Activated CD4-positive, alpha-beta memory T cell treated with anti-CD3 and anti-CD28 coated beads, Interleukin-2, amount 10 ng/mL, durations not matched to agents 7 days and 5 days (primary cell): ENCODE results near the gene KRT4. TPM values are rescaled to one million over a fixed set of nuclear protein-coding genes. Genes with fewer than 3 reads are reported as not detected.

ENCODE experiments used
- CTCF ChIA-PET: fragments of 350-600 bp; sonication (Branson Sonifier 250); formaldehyde crosslinking; loops from one replicate; lab custom pipeline; 2021; ENCODE audit warnings: antibody characterized with exemption, inconsistent platforms; lab: Charles Lee
- POLR2A ChIA-PET: fragments of 350-600 bp; sonication (Branson Sonifier 250); formaldehyde crosslinking; loops from one replicate; lab custom pipeline; 2021; ENCODE audit warnings: antibody characterized with exemption; lab: Charles Lee
- DNase-seq: peaks from one replicate; pipeline ENCODE4 v3.0.0-alpha.2; 2020
- H3K27ac Mint-ChIP-seq: one replicate; pipeline ENCODE4 v1.8.0; 2021; ENCODE audit warnings: mild to moderate bottlenecking, mixed read lengths
- H3K27me3 Mint-ChIP-seq: one replicate; pipeline ENCODE4 v1.8.0; 2021; ENCODE audit warnings: mixed read lengths
- H3K36me3 Mint-ChIP-seq: one replicate; pipeline ENCODE4 v1.8.0; 2021; ENCODE audit warnings: low read depth, mixed read lengths
- H3K4me1 Mint-ChIP-seq: one replicate; pipeline ENCODE4 v1.8.0; 2021; ENCODE audit warnings: mixed read lengths
- H3K4me3 Mint-ChIP-seq: one replicate; pipeline ENCODE4 v1.8.0; 2021; ENCODE audit warnings: mild to moderate bottlenecking, mixed read lengths
- H3K9me3 Mint-ChIP-seq: one replicate; pipeline ENCODE4 v1.8.0; 2021; ENCODE audit warnings: mixed read lengths
- total RNA-seq, 2 experiments: library from RNA; stranded (reverse); gene quantifications; one replicate each; pipeline ENCODE4 v1.2.3, GENCODE V29; 2021

KRT4 gene
- total RNA-seq, 2 experiments from 2014 or later, result not detected

DNA sequence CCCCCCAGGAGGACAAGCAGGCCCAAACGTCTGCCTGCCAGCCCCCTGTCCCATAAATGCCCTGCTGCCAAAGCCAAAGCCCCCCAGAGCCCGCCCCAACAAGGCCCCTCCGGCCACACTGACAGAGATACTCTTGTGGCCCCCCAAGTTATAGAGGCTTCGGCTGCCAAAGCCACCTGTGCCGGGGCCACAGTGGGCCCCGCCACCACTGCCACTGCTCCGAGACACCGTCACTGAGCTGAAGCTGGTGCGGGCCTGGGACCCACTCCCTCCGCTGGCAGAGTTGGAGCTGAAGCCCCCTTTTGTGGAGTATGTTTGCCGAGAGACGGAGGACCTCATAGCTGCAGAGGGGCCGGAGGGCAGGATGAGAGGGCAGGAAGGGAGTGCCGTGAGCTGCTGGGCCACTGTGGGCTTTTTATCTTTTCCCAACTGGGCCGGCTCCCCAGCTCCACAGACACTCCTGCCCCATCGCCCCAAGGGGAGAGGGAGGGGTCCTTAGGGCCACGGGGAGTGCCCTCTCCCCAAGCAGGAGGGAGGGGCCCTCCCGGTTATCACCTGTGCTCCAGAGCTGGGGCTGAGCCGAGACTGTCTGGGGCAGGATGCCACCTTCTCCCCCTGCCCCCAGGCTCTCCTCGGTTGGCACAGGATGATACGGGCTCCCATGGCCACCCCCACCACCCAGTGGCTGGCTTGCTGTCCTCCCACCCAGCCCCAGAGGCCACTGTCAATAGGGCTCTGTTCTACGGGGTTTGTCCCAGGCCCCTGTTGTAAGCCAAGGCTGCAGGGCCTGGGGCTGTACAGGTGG is 20.2 kb upstream of the KRT4 start, which contains the start of gene KRT79:
TSS of gene KRT79 (minus strand) at position 390 of the 805 bp plus-strand sequence. CDS start at position 339, 51 bp downstream.
- Mint-ChIP-seq H3K27me3 (peaks cover 8% of the 10 kb centered on the region), H3K27ac (no peak within 1 kb of the TSS), H3K4me1 (peaks cover 19% of the 10 kb centered on the region), H3K36me3 (no peaks in the 10 kb centered on the region), H3K4me3 (no peak within 1 kb of the TSS), H3K9me3 (no peaks in the 10 kb centered on the region)
- ChIA-PET POLR2A (no interaction called here), CTCF (no interaction called here)
- DNase-seq, result no peak

DNA sequence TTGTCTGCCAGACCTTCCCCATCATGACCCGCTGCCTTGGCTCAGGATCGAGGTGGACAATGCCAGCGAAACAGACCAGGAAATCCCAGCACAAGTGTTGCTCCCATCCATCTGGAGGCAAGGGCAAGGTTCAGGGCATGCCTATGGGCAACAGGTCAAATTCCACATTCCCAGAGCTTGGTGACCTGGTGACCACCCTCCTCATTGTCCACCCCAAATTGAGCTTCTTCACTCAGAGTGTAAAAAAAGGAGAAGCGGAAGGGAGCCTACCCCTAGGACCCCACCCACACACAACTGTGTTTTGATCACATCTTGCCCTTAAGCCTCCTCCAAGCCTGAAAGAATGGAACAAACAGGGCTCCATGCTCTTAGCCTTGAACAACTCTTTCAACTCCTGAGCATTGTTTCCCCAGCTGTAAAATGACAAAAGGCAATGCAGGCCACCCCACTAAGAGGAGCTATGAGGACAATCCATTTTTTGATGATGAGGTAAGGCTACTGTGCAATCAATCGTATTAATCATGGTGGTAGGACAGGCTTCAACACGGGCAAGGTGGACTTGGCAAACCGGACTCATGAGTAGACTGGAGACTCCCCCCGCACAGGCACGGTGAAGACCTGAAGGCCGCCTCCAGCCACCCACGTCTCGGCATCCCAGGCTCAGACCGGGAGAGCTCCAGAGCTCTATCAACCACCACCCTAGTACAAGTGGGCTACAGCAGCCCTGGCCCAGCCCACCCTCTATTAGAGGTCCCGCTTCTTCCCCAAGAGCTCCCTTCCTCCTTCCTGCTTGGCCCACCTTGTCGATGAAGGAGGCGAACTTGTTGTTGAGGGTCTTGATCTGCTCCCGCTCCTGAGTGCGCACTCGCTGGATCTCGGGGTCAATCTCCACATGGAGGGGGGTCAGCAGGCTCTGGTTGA is 19.3 kb upstream of the KRT4 start:
- Mint-ChIP-seq H3K4me1 (peaks cover 19% of the 10 kb centered on the region), H3K9me3 (no peaks in the 10 kb centered on the region), H3K27ac (no peak overlapping the region), H3K36me3 (no peaks in the 10 kb centered on the region), H3K27me3 (peaks cover 5% of the 10 kb centered on the region), H3K4me3 (no peak overlapping the region)
- no peak for DNase-seq
- POLR2A ChIA-PET, result no interaction called here
- CTCF ChIA-PET, result no interaction called here

DNA sequence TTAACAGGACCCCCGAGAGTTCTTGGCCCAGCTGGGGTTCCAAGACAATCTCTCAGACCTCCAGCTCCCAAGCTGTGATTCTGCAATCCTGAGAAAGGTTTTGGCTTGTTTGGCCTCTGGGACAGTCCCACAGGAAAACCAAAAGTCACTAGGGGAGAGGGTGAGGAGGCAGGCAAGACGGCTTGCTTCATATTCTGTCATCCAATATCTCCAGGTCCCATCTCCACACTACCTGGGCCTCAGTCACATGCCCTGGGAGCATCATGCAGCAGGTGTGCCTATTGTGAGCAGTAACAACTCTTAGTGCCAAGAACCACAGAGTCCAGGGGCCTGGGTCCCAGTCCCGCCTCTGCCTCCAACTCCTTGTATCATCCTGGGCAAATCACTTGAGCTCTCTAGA is 18.5 kb upstream of the KRT4 start:
- Mint-ChIP-seq H3K27ac (no peak overlapping the region), H3K9me3 (no peaks in the 10 kb centered on the region), H3K4me1 (peaks cover 19% of the 10 kb centered on the region), H3K4me3 (no peak overlapping the region), H3K27me3 (peaks cover 5% of the 10 kb centered on the region), H3K36me3 (no peaks in the 10 kb centered on the region)
- ChIA-PET POLR2A (no interaction called here), CTCF (no interaction called here)
- no peak for DNase-seq

DNA sequence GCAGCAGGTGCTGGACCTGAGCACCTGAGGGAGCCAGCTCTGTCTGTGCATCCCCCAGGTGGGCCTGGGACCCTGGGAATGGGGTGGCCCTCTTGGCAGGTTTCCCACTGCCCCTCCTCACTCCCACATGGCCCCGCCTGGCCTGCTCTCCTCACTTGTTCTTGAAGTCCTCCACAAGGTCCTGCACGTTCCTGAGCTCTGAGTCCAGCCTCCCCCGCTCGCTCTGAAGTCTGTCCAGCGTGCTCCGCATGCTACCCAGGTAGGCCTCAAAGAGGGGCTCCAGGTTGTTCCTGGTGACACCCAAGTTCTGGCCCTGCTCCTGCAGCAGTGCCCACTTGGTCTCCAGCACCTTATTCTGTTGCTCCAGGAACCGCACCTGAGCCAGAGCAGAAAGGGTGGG is 17.3 kb upstream of the KRT4 start:
- H3K36me3 Mint-ChIP-seq, result no peaks in the 10 kb centered on the region
- CTCF ChIA-PET, result interaction anchor here (0.5 kb wide), 1 partner anchor 1299 kb away, joined by 3 read pairs; no protein-coding TSS in a partner anchor
- peaks cover 9% of the 10 kb centered on the region for H3K4me1 Mint-ChIP-seq
- H3K27me3 Mint-ChIP-seq, result peaks cover 5% of the 10 kb centered on the region
- POLR2A ChIA-PET, result no interaction called here
- DNase-seq, result no peak
- no peaks in the 10 kb centered on the region for H3K9me3 Mint-ChIP-seq
- H3K4me3 Mint-ChIP-seq, result no peak overlapping the region
- no peak overlapping the region for H3K27ac Mint-ChIP-seq

DNA sequence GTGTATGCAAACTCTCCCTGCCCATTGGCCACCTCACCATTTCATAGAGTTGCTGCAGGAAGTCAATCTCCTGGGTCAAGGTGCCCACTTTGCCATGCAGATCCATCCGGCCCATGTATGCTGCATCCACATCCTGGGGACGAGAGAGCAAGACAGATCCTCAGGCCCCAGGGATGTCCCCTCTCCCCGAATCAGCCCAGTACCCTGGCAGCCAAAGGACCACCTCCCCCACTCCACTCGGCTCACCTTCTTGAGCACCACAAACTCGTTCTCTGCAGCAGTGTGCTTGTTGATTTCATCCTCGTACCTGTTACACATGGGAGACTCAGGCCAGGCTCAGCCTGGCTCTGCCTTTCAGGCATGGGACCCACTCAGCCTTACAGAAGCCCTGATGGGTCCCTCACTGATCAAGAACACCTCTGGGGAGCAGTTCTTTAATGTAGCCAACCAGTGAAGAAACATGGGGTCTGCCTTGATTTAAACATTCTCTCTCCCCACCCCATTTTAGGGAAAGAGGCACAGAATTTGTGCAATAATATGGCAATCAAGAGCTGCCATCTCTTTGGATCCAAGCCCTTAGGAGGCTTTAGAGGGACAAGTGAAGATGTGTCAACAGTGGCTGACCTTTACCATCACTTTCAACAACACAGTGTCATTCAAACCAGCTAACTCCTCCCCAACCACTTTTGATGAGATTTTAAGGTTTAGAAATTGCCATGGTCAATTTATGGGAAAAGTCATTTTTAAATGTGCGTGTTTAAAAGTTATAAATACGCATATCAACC is 16.3 kb upstream of the KRT4 start:
- Mint-ChIP-seq H3K4me1 (no peaks in the 10 kb centered on the region), H3K27me3 (peaks cover 5% of the 10 kb centered on the region), H3K36me3 (no peaks in the 10 kb centered on the region), H3K4me3 (no peak overlapping the region), H3K9me3 (no peaks in the 10 kb centered on the region), H3K27ac (no peak overlapping the region)
- CTCF ChIA-PET, result no interaction called here
- POLR2A ChIA-PET, result no interaction called here
- no peak for DNase-seq

DNA sequence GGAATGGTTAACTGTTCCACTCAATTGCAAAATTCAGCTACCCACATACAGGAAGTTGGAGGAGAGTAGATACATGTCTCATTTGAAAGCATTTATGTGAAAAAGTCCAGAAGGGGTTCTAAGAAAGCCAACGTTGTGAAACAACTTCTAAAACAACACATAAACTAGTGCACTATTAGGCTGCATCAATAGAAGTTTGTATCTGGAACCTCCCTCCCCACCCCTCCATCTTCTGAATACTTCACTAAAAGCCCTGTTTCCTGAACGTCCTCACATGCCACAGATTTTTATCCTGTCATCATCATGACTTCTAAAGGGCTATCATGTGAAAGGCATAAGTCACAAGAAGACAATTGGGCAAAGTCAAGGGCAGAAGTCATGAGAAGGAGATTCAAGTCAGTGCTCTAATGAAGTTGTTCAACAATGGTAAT is 14.7 kb upstream of the KRT4 start:
- DNase-seq, result no peak
- H3K36me3 Mint-ChIP-seq, result no peaks in the 10 kb centered on the region
- H3K27me3 Mint-ChIP-seq, result peaks cover 5% of the 10 kb centered on the region
- no peak overlapping the region for H3K27ac Mint-ChIP-seq
- no peaks in the 10 kb centered on the region for H3K9me3 Mint-ChIP-seq
- H3K4me1 Mint-ChIP-seq, result no peaks in the 10 kb centered on the region
- ChIA-PET CTCF (interaction anchor here (0.6 to 1.6 kb wide), 2 partner anchors 51 to 59 kb away, joined by 4 read pairs; no protein-coding TSS in a partner anchor), POLR2A (no interaction called here)
- no peak overlapping the region for H3K4me3 Mint-ChIP-seq

DNA sequence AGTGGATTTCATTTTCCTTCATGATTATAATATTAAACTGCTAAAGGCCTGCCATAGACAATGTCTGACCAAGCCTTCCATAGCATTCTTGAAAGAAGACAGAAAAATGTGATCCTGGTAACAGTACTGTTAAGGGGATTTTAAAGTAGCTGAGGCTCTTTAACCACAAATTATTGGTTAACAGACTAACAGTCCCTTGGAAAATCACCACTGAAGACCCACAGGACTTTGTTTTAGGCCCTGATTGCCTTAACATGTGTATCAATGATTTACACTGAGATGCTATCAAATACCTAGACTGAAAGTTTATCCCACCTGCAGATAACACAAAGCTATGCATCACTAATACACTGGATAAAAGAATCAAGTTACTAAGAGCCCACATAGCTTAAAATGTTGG is 14.2 kb upstream of the KRT4 start:
- H3K4me1 Mint-ChIP-seq, result no peaks in the 10 kb centered on the region
- POLR2A ChIA-PET, result no interaction called here
- H3K27ac Mint-ChIP-seq, result no peak overlapping the region
- no peak overlapping the region for H3K4me3 Mint-ChIP-seq
- CTCF ChIA-PET, result interaction anchor here (0.6 to 1.6 kb wide), 2 partner anchors 52 to 60 kb away, joined by 4 read pairs; no protein-coding TSS in a partner anchor
- DNase-seq, result no peak
- H3K36me3 Mint-ChIP-seq, result no peaks in the 10 kb centered on the region
- no peaks in the 10 kb centered on the region for H3K9me3 Mint-ChIP-seq
- peaks cover 5% of the 10 kb centered on the region for H3K27me3 Mint-ChIP-seq

DNA sequence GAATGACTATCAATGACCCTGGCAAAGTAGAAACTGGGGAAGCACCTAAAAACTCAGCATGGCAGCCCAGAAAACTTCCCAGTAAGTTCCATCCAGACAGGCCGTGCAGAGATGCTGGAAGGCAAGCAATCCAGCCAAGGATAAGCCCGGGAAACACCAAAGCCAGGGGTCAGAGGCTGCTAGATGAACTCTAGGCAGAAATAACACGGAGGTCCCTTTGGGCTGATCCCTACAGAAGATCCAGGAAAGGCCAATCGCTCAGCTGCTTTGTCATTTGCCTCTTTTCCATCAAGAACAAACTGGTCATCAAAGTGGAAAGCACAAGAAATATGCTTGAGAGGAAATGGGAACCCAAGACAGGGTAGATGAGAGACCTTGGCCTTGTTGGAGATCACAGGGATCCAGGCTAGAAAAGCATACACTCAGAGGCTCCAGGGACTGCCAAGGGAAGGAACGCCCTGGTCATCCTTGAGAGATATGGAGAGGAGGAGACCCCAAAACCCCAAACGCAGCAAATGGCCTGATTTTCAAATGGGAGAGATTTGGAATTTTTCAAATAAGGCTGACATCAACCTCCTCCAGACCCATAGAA is 13.7 kb upstream of the KRT4 start:
- H3K9me3 Mint-ChIP-seq, result no peaks in the 10 kb centered on the region
- H3K36me3 Mint-ChIP-seq, result no peaks in the 10 kb centered on the region
- CTCF ChIA-PET, result no interaction called here
- no peak overlapping the region for H3K27ac Mint-ChIP-seq
- no peaks in the 10 kb centered on the region for H3K4me1 Mint-ChIP-seq
- POLR2A ChIA-PET, result no interaction called here
- DNase-seq, result no peak
- H3K4me3 Mint-ChIP-seq, result no peak overlapping the region
- peaks cover 5% of the 10 kb centered on the region for H3K27me3 Mint-ChIP-seq

DNA sequence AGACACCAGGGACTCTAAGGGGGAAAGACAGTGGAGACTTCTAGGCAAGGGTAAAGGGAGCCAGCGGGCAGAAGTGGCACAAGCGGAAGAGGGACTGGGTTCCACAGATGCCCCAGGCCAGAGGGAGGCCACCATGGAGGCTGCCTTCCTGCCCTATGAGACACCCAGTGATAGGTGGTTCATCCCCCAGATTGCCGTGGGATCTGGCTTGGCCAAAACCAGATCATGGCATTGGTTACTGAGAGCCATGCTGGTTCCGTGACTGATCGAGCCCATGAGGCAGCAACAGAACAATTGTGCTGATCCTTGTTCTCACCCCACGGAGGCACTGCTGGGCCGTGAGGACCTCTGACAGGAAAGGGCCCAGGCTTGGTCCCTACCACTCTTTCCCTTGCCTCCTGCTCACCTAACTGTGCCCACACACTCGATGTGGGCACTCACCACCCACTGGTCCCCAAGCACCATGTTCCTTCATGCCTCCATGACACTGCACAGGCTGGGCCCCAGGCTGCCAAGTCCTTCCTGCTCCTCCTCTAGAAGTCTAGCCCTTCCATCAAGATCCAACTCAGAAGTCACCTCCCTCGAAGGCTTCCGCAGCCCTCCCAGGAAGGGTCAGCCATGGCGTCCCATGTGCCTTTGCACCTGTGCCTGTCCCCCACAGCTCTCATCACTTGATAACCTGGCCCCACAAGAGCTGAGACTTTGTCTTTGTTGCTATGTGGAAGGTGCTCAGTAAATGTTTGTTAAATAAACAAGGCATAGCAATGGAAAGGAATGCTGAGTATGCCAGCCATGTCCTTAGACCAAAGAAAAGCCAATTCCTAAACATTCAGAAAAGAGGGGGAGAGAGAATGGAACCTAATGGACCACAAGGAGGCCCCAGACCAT is 12.9 kb upstream of the KRT4 start:
- H3K27me3 Mint-ChIP-seq, result peaks cover 5% of the 10 kb centered on the region
- no peak overlapping the region for H3K4me3 Mint-ChIP-seq
- no peaks in the 10 kb centered on the region for H3K9me3 Mint-ChIP-seq
- ChIA-PET POLR2A (no interaction called here), CTCF (no interaction called here)
- no peak for DNase-seq
- no peaks in the 10 kb centered on the region for H3K4me1 Mint-ChIP-seq
- no peak overlapping the region for H3K27ac Mint-ChIP-seq
- no peaks in the 10 kb centered on the region for H3K36me3 Mint-ChIP-seq

DNA sequence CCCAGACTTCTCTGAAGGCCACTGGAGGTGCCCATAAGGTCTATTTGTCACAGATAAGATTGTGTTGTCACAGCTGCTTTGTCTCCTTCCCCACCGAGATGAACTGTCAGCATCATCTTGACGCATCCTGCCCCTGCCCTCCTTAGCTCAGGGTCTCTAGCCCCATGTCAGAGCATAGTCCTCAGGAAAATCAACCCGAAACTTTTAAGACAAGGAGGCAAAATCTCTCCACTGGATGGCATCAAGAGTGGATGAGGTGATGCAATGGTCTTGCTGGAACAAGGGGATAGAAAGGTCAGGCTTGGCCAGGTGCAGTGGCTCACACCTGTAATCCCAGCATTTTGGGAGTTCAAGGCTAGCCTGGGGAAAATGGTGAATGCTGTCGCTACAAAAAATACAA is 12.0 kb upstream of the KRT4 start:
- H3K9me3 Mint-ChIP-seq, result no peaks in the 10 kb centered on the region
- H3K27ac Mint-ChIP-seq, result no peak overlapping the region
- H3K27me3 Mint-ChIP-seq, result peaks cover 5% of the 10 kb centered on the region
- H3K36me3 Mint-ChIP-seq, result no peaks in the 10 kb centered on the region
- no peaks in the 10 kb centered on the region for H3K4me1 Mint-ChIP-seq
- no peak for DNase-seq
- CTCF ChIA-PET, result no interaction called here
- H3K4me3 Mint-ChIP-seq, result no peak overlapping the region
- POLR2A ChIA-PET, result no interaction called here

DNA sequence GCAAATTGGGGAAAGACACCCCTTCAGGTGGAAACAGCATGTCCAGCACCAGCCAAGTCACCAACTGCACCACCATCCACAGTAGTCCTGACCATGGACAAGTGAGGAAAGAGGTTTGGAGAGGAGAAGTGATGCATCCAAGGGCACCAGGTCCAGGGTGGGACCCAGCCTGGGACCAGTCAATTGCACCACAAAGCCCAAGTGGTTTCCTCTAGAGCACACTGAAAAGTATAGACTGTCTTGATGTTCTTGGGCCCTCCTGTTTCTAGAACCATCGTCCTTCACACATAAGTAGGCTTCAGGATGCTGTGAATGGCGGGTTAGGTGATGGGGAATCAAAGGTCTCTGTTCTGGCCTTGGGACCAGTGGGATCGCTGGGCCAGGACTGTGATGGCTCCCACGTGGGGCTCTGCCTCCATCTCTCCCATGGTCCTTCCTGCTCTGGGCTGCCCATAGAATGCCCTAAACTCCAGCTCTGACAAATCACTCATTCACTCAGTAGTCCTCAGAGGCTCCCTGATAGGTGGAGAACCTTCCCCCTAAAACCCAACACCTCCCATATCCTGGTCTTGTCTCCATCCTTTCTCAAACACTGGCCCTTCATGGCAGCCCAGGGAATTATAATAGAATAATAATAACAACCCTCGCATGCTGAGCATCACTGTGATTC is 11.0 kb upstream of the KRT4 start:
- H3K27ac Mint-ChIP-seq, result no peak overlapping the region
- H3K36me3 Mint-ChIP-seq, result no peaks in the 10 kb centered on the region
- H3K4me1 Mint-ChIP-seq, result no peaks in the 10 kb centered on the region
- no peak for DNase-seq
- no peak overlapping the region for H3K4me3 Mint-ChIP-seq
- CTCF ChIA-PET, result no interaction called here
- H3K9me3 Mint-ChIP-seq, result no peaks in the 10 kb centered on the region
- POLR2A ChIA-PET, result no interaction called here
- H3K27me3 Mint-ChIP-seq, result peaks cover 7% of the 10 kb centered on the region
